ENCODE data around the gene MAD1L1.
A peak's percentile ranks its signal among the peaks of the same experiment; 100 is the strongest.

The MAD1L1 gene

GRCh38 chr7:2015251-2015871, 217.4 kb downstream of the MAD1L1 start:
- no peak overlapping the region for H3K27ac ChIP-seq
- no peak for TF ChIP-seq CTCF (conservative IDR thresholded peaks at IDR 0.05)

- no peak for TF ChIP-seq CTCF (conservative IDR thresholded peaks at IDR 0.05)
- H3K27ac ChIP-seq, result no peak overlapping the region
Measured at GRCh38 chr7:2014391-2015241, 218.1 kb downstream of the MAD1L1 start.

GRCh38 chr7:2013381-2014311, 219.1 kb downstream of the MAD1L1 start:
- TF ChIP-seq CTCF (conservative IDR thresholded peaks at IDR 0.05), result no peak
- peak overlapping the region; percentile 27 for H3K27ac ChIP-seq

GRCh38 chr7:2012981-2013380, 219.8 kb downstream of the MAD1L1 start:
- H3K27ac ChIP-seq, result peak overlapping the region; percentile 27
- no peak for TF ChIP-seq CTCF (conservative IDR thresholded peaks at IDR 0.05)

- TF ChIP-seq CTCF (conservative IDR thresholded peaks at IDR 0.05), result no peak
- peak overlapping the region; percentile 27 for H3K27ac ChIP-seq
Measured at GRCh38 chr7:2012044-2012900, 220.5 kb downstream of the MAD1L1 start.

- no peak overlapping the region for H3K27ac ChIP-seq
- TF ChIP-seq CTCF (conservative IDR thresholded peaks at IDR 0.05), result no peak
Measured at GRCh38 chr7:2011266-2012043, 221.3 kb downstream of the MAD1L1 start.
